ENCODE results near the gene ZNF236.
"Not testable (repeated sequence)": the region's sequence is repeated elsewhere in the genome, so short reads cannot be mapped to it uniquely, and the experiment has no call there.

ZNF236 gene

DNA sequence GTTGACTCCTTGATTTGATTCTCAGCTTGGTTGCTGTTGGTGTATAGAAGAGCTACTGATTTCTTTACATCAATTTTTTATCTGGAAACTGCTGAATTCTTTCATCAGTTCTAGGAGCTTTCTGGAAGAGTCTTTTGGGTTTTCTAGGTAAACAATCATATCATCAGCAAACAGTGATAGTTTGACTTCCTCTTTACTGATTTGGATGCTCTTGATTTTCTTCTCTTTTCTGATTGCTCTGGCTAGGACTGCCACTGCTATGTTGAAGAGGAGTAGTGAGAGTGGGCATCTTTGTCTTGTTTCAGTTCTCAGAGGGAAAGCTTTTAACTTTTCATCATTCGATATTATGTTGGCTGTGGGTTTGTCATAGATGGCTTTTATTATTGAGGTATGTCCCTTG, 140.5 kb downstream of the ZNF236 start:
- TF ChIP-seq, protein P1, sequence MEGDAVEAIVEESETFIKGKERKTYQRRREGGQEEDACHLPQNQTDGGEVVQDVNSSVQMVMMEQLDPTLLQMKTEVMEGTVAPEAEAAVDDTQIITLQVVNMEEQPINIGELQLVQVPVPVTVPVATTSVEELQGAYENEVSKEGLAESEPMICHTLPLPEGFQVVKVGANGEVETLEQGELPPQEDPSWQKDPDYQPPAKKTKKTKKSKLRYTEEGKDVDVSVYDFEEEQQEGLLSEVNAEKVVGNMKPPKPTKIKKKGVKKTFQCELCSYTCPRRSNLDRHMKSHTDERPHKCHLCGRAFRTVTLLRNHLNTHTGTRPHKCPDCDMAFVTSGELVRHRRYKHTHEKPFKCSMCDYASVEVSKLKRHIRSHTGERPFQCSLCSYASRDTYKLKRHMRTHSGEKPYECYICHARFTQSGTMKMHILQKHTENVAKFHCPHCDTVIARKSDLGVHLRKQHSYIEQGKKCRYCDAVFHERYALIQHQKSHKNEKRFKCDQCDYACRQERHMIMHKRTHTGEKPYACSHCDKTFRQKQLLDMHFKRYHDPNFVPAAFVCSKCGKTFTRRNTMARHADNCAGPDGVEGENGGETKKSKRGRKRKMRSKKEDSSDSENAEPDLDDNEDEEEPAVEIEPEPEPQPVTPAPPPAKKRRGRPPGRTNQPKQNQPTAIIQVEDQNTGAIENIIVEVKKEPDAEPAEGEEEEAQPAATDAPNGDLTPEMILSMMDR (IDR thresholded peaks at IDR 0.05), result no peak
- no peak for TF ChIP-seq ZFX (IDR thresholded peaks at IDR 0.05; ENCODE audit: borderline replicate concordance)
- no peak overlapping the region for H3K27ac ChIP-seq

DNA sequence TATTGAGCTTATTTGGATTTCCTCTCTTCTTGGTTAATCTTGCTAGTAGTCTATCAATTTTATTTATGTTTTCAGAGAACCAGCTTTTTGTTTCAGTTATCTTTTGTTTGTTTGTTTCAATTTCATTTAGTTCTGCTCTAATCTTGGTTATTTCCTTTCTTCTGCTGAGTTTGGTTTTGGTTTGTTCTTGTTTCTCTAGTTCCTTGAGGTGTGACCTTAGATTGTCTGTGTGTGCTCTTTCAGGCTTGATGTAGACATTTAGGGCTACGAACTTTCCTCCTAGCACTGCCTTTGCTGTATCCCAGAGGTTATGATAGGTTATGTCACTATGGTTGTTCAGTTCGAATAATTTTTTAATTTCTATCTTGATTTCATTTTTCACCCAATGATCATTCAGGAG, 141.6 kb downstream of the ZNF236 start:
- no peak for TF ChIP-seq ZFX (IDR thresholded peaks at IDR 0.05; ENCODE audit: borderline replicate concordance)
- TF ChIP-seq, protein P1 (IDR thresholded peaks at IDR 0.05), result no peak

DNA sequence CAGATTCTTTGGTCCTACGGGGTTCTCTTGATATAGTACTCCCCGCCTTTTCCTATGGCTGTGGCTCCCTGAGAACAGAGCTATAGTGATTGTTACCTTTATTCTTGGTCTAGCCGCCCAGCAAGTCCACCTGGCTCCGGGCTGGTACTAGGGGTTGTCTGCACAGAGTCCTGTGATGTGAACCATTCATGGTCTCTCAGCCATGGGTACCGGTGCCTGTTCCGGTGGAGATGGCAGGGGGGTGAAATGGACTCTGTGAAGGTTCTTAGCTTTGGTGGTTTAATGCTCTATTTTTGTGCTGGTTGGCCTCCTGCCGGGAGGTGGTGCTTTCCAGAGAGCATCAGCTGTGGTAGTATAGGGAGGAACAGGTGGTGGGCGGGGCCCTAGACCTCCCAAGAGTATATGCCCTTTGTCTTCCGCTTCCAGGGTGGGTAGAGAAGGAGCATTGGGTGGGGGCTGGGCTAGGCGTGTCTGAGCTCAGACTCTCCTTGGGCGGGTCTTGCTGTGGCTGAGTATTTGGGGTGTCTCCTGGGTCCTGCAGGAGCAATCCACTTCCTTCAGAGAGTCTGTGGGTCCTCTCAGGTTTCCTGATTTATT, 143.3 kb downstream of the ZNF236 start:
- not testable (repeated sequence) for H3K27ac ChIP-seq

More for the DNA sequence above, 141.6 kb downstream of the ZNF236 start:
- no peak overlapping the region for H3K27ac ChIP-seq

DNA sequence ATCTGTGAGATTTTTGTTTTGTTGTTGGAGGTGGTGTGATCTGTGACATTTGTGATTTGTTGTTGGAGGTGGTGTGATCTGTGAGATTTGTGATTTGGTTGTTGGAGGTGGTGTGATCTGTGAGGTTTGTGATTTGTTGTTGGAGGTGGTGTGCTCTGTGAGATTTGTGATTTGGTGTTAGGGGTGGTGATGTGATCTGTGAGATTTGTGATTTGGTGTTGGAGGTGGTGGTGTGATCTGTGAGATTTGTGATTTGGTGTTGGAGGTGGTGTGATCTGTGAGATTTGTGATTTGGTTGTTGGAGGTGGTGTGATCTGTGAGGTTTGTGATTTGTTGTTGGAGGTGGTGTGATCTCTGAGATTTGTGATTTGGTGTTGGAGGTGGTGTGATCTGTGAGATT, 144.9 kb downstream of the ZNF236 start:
- H3K27ac ChIP-seq, result not testable (repeated sequence)

DNA sequence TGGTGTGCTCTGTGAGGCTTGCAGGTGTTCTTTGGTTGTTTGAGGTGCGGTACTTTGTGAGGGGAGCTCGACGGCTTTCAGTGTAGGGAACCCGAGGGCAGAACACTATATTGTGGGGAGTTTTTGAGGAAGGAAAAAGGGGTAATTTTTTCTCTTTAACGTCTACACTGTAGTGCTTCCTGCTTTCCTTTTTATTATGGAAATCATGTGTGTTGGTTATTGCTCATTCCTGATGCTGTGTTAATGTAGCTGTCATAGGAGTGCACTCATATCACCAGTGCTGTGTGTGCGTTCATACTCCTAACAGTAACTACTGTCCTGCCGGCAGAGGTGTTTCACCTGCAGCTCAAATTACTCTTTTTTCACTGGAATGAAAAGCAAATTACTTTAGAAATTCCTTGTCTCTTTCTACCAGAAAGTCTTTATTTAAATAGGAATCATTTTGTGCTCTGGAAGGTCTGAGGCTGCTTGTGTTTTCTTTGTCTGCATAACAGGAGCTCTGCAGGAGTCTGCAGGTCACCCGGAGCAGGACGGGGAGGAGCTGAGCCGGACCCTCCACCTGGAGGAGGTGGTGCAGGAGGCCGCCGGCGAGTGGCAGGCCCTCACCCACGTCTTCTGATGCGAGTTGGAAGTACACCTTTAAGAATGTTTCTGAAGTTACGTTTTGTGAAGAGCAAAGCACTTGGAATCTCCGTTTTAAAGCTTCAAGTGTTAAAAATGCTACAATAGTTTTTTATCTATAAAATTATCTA, 145.5 kb downstream of the ZNF236 start:
- no peak overlapping the region for H3K27ac ChIP-seq
- TF ChIP-seq ZFX (IDR thresholded peaks at IDR 0.05; ENCODE audit: borderline replicate concordance), result no peak
- TF ChIP-seq, protein P1 (IDR thresholded peaks at IDR 0.05), result no peak

DNA sequence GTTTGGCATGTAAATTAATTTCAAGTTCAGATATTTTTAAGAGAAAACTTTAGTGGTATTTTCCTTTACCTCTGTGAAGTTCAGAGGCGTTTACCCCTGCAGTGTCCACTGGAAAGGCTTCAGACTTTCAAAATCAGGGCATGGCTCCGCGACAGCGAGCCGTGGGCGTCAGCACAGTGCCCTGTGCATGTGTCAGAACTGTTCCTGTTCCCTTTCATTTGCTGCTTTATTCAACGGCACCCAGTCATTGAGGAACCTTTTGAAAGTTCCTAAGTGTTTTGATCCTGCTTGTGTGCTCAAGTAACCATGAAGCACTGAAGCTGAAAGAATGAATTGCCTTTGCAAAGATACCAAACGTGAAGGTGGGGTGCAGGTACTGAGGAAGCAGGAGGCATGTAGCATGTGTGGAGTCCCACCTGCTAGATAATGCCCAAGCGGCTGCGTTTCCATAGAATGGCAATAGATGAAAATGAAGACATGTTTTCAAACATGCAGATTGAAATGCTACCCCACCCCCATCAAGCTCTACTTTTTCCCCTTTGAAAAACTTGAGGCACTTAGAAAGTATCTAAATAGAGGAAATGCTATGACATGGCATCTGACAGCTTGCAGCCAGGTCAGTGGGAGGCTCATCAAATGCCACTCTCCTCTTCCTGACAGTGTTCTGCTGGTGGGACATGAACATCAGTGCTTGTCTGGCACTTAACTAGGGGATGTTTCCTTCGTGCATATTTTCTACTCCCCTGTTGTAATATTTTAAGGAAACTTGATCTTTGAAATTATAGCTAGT, 148.6 kb downstream of the ZNF236 start:
- H3K27ac ChIP-seq, result no peak overlapping the region
- TF ChIP-seq ZFX (IDR thresholded peaks at IDR 0.05; ENCODE audit: borderline replicate concordance), result no peak
- TF ChIP-seq, protein P1 (IDR thresholded peaks at IDR 0.05), result no peak

DNA sequence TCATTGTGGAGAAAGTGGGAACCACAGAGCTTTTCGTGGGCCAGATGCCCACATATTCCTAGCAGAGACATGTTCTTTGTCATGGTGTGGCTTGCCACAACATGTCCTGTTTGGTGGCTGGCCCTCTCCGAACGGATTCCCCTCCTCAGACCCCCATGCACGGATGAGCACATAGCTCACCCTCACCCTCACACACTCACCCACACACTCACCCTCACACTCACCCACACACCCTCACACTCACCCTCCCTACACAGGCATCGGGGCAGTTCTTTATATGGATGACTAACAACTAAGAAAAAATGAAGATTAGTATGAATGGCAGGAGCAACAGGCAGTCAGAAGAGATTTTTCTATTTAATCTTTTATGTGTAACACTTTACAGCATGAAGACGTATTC, 149.9 kb downstream of the ZNF236 start:
- TF ChIP-seq, protein P1 (IDR thresholded peaks at IDR 0.05), result no peak
- no peak for TF ChIP-seq ZFX (IDR thresholded peaks at IDR 0.05; ENCODE audit: borderline replicate concordance)

DNA sequence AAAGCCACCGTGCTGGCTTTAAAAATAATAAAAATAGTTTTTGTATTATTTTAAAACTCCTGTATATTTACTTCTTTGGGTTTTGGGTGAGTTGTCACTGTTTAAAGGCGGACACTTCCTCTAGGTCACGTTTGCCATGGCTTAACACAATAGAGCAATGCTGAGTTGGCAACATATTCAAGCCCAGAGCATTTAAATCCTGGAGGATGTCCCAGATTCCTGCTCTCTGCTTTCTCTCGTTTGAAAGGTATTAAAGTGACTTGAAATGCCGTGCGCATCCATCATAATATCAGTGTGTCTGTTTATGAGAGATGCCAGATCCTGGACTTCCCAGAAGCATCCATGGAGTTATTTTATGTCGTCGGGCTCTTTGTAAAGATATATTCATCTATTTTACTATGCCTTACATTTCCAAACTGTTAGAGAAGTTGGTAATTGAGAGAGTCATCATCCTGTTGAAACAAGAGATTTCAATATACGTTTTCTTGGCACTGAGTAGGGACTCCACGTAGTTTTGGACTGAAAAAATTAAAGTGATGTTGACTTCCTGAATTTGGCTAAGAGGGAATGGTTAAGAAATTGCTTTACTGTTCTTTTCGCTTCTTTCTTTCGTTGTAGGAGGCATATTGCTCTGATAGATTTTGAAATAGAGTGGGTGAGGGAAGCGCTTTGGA, 150.6 kb downstream of the ZNF236 start:
- H3K27ac ChIP-seq, result no peak overlapping the region
- TF ChIP-seq ZFX (IDR thresholded peaks at IDR 0.05; ENCODE audit: borderline replicate concordance), result no peak
- TF ChIP-seq, protein P1 (IDR thresholded peaks at IDR 0.05), result no peak

More for the DNA sequence above, 149.9 kb downstream of the ZNF236 start:
- no peak overlapping the region for H3K27ac ChIP-seq

All from 22Rv1 (cell line).